ENCODE results near the gene TXK. TPM values are rescaled to one million over a fixed set of nuclear protein-coding genes. Genes with fewer than 3 reads are reported as not detected.
A peak's percentile ranks its signal among the peaks of the same experiment; 100 is the strongest.

Gene TXK
- total and polyA plus RNA-seq, 2 of the 13 experiments (the other 11 are each of a cell fraction or from before 2014, with no cell fraction given): not detected

DNA sequence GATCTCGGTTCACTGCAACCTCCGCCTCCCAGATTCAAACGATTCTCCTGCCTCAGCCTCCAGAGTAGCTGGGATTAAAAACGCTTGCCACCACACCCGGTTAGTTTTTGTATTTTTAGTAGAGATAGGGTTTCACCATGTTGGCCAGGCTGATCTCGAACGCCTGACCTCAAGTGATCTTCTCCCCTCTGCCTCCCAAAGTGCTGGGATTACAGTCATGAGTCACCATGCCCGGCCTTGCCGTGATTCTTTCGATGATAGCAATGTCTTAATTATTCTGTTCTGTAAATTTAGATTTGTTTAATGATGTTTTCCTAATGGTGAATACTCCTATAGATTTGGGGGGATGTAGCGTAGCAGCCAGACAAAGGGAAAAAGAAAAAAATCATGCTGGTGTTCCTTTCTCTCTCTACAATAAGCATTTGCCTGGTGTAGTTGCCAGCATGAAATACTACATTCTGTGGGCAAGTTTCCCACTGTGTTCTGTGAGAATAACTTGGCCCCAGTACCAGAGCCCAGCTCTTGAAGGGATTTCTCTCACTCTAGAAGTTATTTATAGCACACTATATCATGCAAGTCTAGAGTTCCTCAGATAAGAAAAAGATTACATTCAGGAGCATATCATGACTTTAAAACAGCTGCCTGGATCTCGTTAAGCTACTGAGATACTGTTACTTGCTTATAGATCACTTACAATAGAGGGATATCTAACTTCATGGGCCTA, 102.1 kb downstream of the TXK start:
- POLR2A ChIA-PET: no interaction called here
- CTCF ChIA-PET (ENCODE audit: low intra/inter-chr PET ratio, low total read pairs): no interaction called here
- H3K27me3 ChIP-seq (ENCODE audit: control insufficient read depth in 1 of 2, insufficient read depth in 2 of 2, low read length in 2 of 2): no peaks in the 10 kb centered on the region
- DNase-seq (ENCODE audit: low spot score): no peak
- in situ Hi-C loops (cut with HindIII; ENCODE audit: extremely low pct_ligation_motif_present, low pct_unique_long_range_greater_than_20kb): no loop called here
- peaks cover 0 to 1% of the 10 kb centered on the region in 2 experiments; a peak in 1 of 5 replicates for H3K36me3 ChIP-seq (replicated peaks in 1 of 2; ENCODE audit: control insufficient read depth in 1 of 2, insufficient read depth in 2 of 2, low read length in 2 of 2)
- H4K20me1 ChIP-seq (ENCODE audit: insufficient read depth, low read length): no peaks in the 10 kb centered on the region
- H2AFZ ChIP-seq (ENCODE audit: low read length): no peak overlapping the region
- peaks cover 25% of the 10 kb centered on the region for H3K4me1 ChIP-seq (ENCODE audit: insufficient read depth, low read length)
- no peak overlapping the region for H3K4me3 ChIP-seq (replicated peaks in 1 of 3; ENCODE audit: insufficient read depth in 1 of 3, low read depth in 2 of 3, low read length in 3 of 3)
- no peak for TF ChIP-seq SRSF9 (IDR thresholded peaks at IDR 0.05; ENCODE audit: borderline replicate concordance, insufficient read depth, low read depth, low read length, poor library complexity, severe bottlenecking)
- intact Hi-C loops (cut with micrococcal nuclease; ENCODE audit: unreplicated experiment): loop anchor here (10.0 kb wide), 1 partner anchor 313 kb away; the partner anchor contains the start of gene SLAIN2
- H3K27ac ChIP-seq (ENCODE audit: extremely low read length, insufficient read depth, low read length): no peak overlapping the region
- H3K4me2 ChIP-seq (ENCODE audit: low read depth, low read length): no peak overlapping the region
- FAIRE-seq: no peak
- no peaks in the 10 kb centered on the region for H3K9me3 ChIP-seq (ENCODE audit: low read length)
- no peaks in the 10 kb centered on the region for H3K79me2 ChIP-seq (ENCODE audit: insufficient read depth, low read length)
- 88% methylated on average over 12 of the region's 12 CpGs for WGBS (ENCODE audit: low lambda C conversion rate)
- no TSS peak for BruUV-seq (replicated peaks)
- no peak for ATAC-seq
- H3K9ac ChIP-seq (ENCODE audit: insufficient read depth, low read depth, low read length): no peak overlapping the region

DNA sequence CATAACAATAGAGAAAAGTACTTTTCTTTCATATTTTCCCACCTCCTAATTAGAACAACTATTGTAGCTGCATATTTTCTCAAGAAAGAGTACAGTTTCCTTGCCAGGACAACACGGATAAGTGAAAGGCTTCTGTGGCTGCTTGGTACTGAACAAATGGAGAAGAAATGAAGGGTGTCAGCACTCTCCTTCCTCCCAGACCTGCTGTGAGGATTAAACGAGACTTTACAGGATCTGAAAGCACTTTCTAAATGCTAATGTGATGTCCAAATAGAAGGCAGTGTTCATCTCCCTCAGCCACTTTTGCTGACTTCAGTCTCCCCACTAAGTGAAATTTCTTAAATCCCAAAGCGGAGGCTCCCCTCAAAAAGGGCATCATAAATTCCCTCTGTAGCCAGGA, 103.6 kb downstream of the TXK start:
- no peak overlapping the region for H3K27ac ChIP-seq (ENCODE audit: extremely low read length, insufficient read depth, low read length)
- FAIRE-seq (no peak), ATAC-seq (no peak), DNase-seq (ENCODE audit: low spot score) (no peak)
- peak overlapping the region; percentile 48 for H2AFZ ChIP-seq (ENCODE audit: low read length)
- no peak overlapping the region for H3K4me3 ChIP-seq (replicated peaks in 1 of 3; ENCODE audit: insufficient read depth in 1 of 3, low read depth in 2 of 3, low read length in 3 of 3)
- no TSS peak for BruUV-seq (replicated peaks)
- intact Hi-C loops (cut with micrococcal nuclease; ENCODE audit: unreplicated experiment) (loop anchor here (10.0 kb wide), 1 partner anchor 314 kb away; the partner anchor contains the start of gene SLAIN2), in situ Hi-C loops (cut with HindIII; ENCODE audit: extremely low pct_ligation_motif_present, low pct_unique_long_range_greater_than_20kb) (no loop called here)
- no peaks in the 10 kb centered on the region for H4K20me1 ChIP-seq (ENCODE audit: insufficient read depth, low read length)
- ChIA-PET POLR2A (no interaction called here), CTCF (ENCODE audit: low intra/inter-chr PET ratio, low total read pairs) (no interaction called here)
- no peak for TF ChIP-seq BRD4 (CRISPR knock-in tag; IDR thresholded peaks at IDR 0.05)
- no peak for TF ChIP-seq PLRG1 (conservative IDR thresholded peaks at IDR 0.05)
- TF ChIP-seq, protein P1, sequence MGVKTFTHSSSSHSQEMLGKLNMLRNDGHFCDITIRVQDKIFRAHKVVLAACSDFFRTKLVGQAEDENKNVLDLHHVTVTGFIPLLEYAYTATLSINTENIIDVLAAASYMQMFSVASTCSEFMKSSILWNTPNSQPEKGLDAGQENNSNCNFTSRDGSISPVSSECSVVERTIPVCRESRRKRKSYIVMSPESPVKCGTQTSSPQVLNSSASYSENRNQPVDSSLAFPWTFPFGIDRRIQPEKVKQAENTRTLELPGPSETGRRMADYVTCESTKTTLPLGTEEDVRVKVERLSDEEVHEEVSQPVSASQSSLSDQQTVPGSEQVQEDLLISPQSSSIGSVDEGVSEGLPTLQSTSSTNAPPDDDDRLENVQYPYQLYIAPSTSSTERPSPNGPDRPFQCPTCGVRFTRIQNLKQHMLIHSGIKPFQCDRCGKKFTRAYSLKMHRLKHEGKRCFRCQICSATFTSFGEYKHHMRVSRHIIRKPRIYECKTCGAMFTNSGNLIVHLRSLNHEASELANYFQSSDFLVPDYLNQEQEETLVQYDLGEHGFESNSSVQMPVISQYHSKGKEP (CRISPR knock-in tag; IDR thresholded peaks at IDR 0.05): no peak
- TF ChIP-seq FOXK2 (IDR thresholded peaks at IDR 0.05): no peak
- TF ChIP-seq, protein P2, sequence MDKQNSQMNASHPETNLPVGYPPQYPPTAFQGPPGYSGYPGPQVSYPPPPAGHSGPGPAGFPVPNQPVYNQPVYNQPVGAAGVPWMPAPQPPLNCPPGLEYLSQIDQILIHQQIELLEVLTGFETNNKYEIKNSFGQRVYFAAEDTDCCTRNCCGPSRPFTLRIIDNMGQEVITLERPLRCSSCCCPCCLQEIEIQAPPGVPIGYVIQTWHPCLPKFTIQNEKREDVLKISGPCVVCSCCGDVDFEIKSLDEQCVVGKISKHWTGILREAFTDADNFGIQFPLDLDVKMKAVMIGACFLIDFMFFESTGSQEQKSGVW (CRISPR knock-in tag; IDR thresholded peaks at IDR 0.05; ENCODE audit: borderline replicate concordance): no peak
- TF ChIP-seq, protein P3, sequence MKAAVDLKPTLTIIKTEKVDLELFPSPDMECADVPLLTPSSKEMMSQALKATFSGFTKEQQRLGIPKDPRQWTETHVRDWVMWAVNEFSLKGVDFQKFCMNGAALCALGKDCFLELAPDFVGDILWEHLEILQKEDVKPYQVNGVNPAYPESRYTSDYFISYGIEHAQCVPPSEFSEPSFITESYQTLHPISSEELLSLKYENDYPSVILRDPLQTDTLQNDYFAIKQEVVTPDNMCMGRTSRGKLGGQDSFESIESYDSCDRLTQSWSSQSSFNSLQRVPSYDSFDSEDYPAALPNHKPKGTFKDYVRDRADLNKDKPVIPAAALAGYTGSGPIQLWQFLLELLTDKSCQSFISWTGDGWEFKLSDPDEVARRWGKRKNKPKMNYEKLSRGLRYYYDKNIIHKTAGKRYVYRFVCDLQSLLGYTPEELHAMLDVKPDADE (CRISPR knock-in tag; IDR thresholded peaks at IDR 0.05): no peak
- TF ChIP-seq MAFK (conservative IDR thresholded peaks at IDR 0.05 in 1 of 2, IDR thresholded peaks at IDR 0.05 in 1 of 2; ENCODE audit: low read length in 2 of 2): no peak
- WGBS (ENCODE audit: low lambda C conversion rate): 86% methylated on average over 3 of the region's 3 CpGs
- peaks cover 3 to 8% of the 10 kb centered on the region in 2 experiments; a peak in 3 of 5 replicates for H3K36me3 ChIP-seq (replicated peaks in 1 of 2; ENCODE audit: control insufficient read depth in 1 of 2, insufficient read depth in 2 of 2, low read length in 2 of 2)
- no peak overlapping the region for H3K4me2 ChIP-seq (ENCODE audit: low read depth, low read length)
- H3K4me1 ChIP-seq (ENCODE audit: insufficient read depth, low read length): peaks cover 25% of the 10 kb centered on the region
- H3K9me3 ChIP-seq (ENCODE audit: low read length): no peaks in the 10 kb centered on the region
- no peaks in the 10 kb centered on the region for H3K79me2 ChIP-seq (ENCODE audit: insufficient read depth, low read length)
- H3K9ac ChIP-seq (ENCODE audit: insufficient read depth, low read depth, low read length): no peak overlapping the region
- no peaks in the 10 kb centered on the region for H3K27me3 ChIP-seq (ENCODE audit: control insufficient read depth in 1 of 2, insufficient read depth in 2 of 2, low read length in 2 of 2)

Data from HepG2 (cell line).